ENCODE data around the gene DUSP10.
A peak's percentile ranks its signal among the peaks of the same experiment; 100 is the strongest.

Gene DUSP10

DNA sequence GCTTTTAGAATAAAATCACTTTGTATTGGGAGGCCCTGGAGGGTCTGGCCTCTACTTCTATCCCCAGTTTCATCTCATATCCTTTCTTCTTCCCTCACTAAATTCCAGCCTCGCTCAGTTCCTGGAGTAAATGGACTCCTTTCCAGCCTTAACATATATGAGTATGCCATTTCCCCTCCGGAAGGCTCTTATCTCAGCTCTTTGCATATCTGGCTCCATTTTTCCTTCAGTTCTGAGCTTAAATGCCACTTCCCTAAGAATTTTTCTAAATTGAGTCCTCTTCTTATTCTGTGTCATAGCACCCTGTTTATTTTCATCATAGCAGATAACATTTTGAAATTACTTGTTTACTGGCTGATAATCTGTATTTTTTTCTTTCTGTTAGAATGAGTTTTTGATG is 20.2 kb upstream of the DUSP10 start:
- no peak for FAIRE-seq

DNA sequence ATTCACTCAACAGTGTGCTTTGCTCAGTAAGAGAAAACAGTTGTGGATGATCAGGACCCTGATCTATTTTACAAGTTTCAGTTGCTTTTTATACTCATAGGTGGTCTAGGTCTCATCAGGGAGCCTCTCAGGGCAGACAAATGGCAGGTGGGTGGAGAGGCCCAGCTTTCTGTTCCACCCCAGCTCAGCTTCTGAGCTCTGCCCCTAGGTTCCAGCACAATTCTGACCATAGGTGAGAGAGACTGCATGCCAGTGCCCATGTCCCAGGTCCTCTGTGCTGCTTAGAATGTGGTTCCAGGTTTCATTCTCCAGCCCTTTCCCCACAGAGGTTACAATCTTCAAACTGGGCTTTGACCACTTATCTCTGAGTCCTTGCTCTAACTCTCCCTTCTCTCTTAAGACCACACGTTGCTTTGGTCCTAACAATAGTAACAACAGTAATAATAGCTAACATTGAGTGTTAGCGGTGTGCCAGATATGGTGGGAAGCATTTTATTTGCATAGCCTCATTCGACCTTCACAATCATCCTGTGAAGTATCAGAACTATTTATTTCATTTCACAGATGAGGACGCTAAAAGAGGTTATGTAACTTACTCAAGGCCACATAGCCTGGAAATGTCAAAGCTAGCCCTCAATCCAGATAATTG is 19.6 kb upstream of the DUSP10 start:
- FAIRE-seq, result no peak

DNA sequence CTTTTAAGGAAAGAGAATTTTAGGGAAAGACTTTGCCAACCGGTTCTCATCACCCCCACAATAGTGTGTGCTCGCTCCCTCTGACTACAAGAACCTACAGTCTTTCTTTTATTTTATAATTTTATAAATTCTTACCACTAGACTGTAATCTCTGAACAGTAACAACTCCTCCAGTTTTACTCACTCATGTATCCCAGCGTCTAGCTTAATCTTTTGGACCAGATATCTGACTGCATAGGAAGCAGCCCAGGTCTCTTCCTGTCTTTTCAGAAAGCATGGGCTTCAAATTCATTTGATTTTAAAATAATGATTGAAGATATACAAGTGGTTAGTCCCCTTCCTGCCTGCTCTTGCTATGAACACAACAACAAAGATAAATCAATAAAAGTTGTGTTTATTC is 19.0 kb upstream of the DUSP10 start:
- no peak for FAIRE-seq

DNA sequence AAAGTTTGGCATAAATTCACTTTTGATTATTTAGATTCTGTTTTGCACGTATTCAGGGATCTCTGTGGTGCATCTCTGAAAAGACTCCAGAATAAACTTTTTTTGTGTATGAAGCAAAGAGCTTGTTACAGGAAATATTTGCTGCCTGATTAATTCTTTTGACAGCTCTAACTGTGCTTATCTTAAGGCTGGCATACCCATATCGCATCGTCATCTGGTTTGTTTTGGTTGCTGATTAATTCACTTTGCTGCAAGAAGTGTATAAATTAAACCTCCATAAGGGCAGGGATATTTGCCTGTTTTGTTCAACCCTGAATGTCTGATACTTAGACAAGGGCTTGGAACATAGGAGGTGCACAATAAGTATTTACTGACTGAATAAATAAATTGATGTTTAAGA is 17.5 kb upstream of the DUSP10 start:
- no peak for FAIRE-seq

DNA sequence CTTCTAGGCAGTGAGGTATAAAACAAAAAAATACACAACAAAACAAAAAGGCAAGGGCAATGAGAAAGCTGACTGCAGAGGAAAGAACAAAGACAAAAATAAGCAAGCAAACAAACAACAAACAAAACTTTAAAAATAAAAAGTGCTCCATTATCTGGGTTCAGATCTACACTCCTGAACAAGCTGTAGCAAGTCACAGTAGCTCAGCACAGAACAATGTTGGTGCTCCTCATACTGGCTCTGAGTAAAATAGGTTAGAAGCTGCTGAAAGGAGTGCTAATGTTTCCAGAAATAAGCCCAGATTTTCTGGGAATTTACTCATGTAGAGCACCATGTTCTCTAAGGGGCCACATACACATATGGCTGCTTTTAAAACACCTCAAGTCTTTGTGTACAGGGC is 16.6 kb upstream of the DUSP10 start:
- no peak for FAIRE-seq

DNA sequence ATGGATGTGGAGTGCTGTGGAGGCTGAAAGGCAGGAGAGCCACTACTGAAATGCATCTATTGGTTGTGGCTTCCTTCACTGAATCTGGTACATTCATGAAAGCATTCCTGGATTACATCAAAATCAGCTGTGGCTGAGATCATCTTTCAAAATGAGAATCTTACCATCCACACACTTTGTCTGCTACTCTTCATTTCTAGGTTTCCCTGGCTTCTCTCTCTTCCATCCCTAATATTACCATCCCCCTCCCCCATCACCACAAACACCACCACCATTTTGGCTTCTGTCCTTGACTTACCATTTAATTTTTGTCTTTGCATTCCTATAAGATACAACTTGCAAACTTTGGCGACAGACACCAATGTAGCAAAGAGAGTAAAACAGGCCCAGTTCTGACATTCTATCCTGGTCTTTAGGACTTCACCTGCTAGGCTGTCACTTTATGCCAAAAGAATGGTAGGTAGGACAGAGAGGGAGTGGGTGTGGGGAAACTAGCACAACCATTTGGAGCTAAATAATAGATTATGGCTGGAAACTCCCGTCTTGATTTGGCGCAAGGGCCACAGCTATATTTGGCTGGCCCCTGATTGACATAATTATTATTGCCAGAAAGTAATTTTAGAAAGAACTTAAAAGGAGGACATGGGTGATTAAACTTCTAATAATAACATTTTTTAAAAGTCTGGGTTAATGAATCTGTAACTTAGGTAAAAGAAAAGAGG is 15.1 kb upstream of the DUSP10 start:
- FAIRE-seq, result no peak

DNA sequence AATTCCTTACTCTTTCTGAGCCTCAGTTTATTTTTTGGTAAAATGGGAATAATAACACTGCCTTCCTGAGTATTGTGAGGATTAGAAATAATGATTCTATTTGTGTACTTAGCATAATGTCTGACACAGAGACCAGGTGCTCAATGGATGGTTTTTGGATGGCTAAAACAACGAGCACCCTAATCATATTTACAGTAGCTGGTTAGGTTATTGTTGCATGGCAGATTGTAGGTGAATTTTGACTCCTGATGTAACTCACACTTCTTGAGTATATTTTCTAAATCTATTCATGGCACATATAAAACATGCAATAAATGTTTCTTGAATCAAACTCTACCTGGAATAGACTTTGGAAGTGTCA is 11.9 kb upstream of the DUSP10 start:
- FAIRE-seq, result no peak

DNA sequence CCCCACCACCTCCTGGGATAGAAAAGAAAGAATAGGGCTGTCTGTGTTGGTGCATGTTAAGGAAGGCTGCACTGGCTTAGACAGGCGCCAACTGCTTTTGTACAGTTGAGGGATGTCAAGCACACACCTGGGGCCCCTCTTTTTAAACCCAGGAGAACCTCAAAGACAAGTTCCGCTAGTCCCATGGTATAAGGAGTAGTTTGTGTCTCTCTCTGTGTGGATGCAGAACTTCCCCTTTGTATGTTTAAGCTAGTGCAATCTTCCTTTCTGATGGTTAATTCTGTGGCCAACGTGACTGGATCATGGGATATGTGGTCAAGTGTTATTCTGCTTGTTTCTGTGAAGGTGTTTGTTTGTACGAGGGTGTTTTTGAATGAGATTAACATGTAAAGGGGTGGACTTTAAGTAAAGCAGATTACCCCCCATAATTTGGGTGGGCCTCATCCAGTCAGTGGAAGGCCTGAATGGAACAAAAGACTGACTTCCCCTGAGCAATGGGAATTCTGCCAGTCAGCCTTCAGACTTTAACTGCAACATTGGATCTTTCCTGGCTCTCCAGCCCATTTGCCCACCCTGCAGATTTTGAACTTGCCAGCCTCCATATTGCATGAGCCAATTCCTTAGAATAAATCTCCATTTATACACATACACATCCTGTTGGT is 9.5 kb upstream of the DUSP10 start:
- FAIRE-seq, result no peak

DNA sequence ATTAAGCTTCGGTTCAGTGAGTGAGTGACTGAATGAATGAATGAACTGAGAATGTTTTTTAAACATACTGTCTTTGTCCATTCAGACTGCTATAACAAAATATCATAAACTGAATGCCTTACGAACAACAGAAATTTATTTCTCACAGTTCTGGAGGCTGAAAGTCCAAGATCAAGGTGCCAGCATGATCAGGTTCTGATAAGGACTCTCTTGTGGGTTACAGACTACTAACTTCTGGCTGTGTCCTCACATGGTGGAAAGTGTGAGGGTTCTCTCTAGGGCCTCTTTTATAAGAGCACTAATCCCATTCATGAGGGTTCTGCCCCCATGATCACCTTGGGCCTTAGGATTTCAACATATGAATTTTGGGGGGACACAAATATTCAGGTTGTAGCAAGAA is 7.1 kb upstream of the DUSP10 start:
- no peak for FAIRE-seq

DNA sequence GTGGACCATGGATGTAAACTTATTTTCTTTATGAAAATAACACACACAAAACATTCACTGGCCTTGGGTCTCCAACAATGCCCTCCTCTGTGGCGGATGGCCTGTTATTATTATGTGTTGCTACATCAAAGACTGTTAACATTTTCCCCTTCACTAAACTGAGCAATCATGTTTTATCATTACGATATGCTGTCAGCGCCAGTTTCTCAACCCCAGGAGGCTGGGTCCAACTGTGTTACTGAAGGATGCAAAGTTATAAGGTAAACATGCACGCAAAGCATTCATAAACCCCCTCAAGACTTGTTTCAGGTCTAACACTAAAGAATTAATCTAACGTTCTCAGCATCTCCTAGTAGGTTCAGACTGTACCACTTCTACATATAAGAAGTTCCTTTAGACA is 6.0 kb upstream of the DUSP10 start:
- FAIRE-seq, result peak; percentile 45

DNA sequence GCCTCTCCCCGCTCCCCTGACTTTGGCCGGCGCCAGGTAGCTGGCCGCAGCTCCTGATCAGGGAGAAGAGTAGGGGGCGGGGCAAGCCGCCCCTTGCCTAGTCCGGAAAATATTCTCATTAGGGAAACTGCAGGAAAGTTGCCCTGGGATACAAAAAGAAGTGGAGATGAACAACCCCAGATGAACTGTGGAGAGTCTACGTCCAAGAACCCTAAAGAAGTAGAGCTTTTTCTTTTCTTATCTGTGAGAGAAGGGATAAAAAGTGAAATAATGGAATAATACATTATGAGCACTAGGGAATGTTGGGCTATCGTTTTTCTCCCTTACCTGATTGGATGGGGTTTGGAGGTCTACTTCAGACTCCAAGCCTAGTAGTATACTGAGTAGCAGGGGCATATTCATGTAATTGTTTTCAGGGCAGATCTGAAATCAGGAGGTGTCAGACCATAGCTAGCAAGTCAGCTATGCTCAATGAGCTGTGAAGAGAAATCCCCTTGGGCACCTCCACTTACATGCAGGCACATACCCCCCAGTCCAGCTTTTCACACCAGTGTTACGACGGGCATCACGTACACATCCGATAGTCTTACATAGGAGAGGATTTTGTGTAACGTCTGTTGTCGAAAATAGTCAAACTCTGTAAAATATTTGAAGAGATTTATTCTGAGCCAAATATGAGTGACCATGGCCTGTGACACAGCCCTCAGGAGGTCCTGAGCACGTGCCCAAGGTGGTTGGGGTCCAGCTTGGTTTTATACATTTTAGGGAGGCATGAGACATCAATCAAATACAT is 1.7 kb upstream of the DUSP10 start:
- no peak for FAIRE-seq

DNA sequence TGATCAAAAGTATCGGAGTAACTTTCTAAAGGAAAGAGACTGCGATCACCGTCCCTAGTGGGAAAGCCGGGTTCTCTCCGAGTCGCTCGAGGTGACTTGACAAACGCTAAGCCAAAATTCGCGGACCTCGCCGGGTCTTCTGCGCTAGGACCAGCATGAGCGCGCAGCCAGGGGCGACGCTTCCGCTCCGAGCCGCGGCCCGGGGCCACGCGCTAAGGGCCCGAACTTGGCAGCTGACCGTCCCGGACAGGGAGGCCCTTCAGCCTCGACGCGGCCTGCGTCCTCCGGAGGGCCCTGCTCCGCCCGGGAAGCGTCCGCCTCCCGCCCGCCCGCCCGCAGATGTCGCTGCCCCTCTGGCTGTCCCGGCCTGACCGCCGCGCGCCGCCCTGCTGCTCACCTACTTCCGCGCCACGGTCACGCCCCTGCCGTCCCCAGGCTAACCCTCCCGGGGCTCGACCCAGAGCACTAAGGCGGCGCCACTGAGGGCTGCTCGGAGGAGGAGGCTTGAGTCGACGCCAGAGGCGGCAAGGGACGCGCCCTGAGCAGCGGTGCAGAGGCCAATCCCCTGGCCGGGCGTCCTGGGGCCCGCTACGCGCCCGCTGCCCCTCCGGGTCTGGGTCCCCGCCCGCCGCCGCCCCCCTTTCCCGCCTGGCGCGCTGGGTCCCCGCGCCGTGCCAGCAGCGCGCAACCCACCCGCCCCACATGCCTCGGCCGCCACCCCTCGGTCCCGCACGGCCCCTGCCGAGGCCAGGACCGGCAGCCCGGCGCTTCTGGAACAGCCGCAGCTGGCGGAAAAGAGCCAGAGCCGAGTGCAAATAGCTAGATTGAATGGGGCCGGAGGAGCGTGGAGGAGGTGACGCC is 896 bp upstream of the DUSP10 start:
- no peak for FAIRE-seq

DNA sequence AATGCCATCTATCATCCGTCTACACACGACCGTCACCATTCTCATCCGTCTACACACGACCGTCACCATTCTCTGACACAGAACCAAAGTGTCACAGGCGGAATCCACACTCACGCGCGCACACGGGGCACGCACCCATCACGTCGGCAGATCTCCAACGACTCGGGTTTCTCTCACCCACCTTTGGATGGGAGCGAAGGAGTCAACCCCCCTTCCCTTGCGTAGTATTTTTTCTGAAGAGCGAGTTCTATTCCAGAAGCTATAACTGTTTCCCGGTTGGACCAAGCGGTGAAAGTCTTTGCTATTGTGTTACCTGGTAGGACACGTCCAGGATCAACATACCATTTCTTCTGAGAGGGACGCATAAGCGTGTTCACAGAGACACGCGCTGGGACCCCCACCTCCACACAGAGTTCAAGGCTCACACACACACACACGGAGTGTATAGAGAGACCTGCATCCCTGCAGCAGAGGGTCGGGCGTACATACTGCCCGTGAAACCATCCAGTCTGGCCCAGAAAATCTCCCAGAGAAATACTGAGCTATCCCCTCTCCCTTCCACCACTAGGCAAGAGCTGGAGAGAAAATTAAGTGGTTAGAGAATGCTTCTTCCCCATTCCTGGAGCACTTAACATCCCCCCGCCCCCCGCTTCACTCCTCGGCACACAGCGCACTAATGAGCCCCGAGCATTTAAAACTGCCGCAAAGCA is 741 bp downstream of the DUSP10 start:
- no peak for FAIRE-seq

DNA sequence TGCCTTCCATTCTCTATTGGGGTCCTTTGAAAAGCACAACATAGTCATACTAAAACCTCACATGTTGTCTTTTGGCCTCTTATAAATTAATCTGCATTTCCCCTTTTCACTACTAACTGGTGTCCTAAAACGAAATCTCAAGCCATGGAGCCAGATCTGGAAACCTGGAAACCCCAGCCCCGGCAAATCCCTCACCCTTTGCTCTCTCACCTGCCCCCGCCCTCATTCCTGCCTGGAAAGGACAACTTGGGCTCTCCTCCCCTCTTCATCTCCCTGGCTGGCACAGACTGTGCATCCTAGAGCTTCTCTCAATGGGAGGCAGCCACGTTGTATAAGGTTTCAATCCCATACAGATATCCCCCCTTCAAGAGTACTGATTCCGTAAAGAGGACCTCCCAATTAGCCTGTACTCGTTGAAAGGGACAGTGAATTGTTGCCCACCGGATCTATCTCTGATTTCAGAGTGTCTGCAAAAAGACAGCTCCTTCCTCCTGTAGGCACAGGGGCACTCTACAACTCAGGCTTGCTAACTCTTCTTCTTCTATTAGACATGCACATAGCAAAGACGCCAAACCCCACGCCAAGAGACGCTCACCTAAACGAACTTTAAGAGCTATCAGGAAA is 1.4 kb downstream of the DUSP10 start:
- FAIRE-seq, result no peak

DNA sequence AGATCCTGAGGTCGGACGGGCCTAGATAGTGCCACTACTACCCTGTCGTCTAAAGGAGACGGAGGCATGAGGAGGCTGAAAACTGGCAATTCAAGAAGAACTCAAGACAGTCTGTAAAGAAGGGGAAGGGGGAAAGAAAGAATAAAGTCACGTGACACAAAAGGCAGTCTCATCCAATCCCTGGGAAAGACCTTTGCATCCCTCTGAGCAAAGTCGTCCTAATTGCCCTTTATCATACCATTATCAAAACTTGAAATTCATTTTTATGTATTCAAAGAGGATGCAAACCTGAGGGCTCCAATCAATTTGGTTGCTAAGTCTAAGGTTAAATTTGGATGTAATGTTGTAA is 2.2 kb downstream of the DUSP10 start:
- no peak for FAIRE-seq

DNA sequence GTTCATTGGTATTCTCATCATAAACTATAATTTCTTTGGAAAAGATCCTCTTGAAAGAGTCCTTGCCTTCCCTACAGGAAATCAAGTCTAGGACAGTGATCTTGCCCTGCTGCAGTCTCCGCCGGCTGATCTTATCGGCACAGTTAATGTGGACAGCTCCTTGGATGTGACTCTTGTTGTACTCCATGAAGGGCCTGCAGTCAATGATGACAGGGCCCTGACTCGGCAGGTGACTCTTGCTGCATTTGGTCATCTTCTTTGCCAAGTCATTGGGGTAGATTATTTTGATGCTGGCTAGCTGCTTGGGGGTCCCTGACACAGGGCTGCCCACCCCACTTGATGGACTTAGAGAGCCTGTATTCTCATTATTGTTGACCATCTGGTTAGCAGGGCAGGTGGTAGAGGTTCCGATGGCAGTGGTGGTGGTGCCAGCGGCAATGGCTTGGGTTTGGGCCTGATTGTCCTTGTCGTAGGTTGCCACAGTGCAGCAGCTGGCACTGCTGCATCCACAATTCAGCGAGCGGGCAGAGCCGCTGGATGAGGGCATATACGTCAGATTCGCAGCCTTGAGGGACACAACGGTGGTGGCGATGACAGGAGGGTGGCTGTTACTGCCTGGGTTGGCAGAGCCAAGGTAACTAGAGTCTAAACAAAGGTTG is 2.7 kb downstream of the DUSP10 start:
- no peak for FAIRE-seq

DNA sequence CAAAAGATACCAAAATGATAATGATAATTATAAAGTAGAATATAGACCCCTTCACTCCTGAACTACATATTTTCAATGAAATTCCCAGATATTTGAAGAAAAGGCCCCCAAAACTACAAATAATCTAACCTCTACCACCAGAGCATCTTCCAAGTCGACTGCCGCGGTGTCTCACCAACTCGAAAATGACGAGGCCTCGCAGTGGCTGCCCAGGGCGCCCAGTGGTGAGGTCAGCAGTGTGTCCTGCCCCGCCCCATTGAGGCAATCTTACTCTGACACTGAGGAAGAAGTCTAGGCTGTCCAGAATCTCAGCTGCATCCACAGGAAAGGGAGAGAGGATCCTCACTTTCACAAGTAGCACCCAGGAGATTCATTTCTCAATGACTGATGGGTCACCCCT is 5.2 kb downstream of the DUSP10 start:
- FAIRE-seq, result no peak

DNA sequence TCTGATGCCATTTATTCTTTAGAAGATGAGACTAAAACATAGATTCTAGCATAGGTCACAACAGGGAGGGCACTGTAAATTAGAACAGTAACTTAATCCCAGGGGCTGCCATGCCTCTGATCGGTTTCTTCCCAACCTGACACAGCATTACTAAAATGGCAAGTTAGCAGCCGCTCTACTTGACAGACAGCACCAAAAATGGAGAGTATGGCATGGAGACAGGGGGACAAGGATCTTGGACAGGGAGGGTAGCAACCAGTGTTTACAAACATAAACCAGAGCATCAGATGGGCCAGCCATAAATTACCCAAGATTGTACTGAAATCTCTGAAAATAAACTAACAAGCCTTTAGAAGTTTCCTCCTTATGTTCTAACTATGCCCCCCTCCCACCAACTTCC is 5.9 kb downstream of the DUSP10 start:
- FAIRE-seq, result no peak

DNA sequence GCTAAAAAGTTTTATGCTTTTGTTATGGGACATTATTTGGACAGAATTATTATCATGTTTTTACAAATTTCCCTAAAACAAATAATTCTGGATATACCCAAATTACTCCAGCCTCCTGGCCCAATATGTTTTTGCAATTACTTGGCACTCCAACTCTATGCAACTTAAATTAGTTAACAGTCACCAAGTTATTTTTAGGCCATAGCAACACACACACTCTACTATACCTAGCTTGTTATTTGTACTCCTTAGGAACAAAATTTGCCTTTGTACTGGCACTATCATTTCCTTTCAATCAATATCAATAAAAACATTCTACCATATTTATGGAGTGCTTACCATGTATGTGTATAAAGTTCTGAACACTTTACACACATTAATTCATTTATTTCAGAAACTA is 7.7 kb downstream of the DUSP10 start:
- FAIRE-seq, result no peak

DNA sequence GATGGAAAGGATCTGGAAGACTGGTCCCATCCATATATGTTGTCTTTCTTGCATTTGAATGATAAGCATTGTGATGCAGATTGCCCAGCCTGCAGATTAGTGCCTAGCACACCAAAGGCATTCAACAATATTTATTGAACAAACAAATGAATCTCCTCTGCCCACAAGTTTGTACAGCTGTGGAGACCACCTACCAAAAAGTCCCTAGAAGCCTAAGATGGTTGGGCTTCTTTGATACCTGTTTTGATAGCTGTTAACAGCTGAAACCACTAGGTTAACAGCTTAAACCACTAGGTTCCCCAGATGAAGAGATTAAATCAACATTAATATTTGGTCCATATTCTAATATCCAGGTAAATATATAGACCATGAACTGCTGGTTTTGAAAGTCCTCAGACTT is 9.8 kb downstream of the DUSP10 start:
- FAIRE-seq, result no peak

DNA sequence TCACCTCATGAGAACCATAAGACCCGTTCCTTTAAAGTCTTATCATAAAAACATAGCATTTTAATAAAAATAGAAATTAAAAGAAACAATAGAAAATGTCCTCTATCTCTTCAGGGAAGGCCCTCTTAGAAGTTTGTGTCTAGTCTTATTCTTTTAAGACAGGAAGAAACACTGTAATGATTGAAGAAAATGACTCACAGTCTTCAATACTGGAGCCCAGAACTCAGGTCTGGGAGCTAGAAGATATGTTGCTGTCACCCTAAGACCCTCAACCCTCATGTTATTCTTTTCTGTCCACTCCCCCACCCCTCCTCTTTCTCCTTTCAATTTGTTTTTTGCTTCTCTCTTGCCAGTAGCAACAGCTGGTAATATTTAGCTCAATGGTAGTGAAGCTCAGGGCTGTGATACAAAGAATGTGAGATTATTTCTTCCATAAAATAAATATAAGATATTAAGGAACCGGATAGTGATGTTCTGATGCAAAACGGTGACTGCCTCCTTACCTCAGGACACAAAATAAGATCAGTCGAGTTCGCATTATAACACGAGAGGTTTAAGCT is 12.0 kb downstream of the DUSP10 start:
- no peak for FAIRE-seq
